NCI-H128 (cell line): ENCODE measurements around the gene KIAA1217.

Source experiments
- DNase-seq: peaks from one replicate; lab custom pipeline; 2025; ENCODE audit not compliant: unreplicated experiment; lab: John Stamatoyannopoulos, UW

KIAA1217 gene

GRCh38 chr10:24533981-24534380 lies 325.0 kb downstream of the KIAA1217 start:
- DNase-seq: no peak

GRCh38 chr10:24536636-24537035 lies 327.7 kb downstream of the KIAA1217 start:
- DNase-seq: no peak

- no peak for DNase-seq
Measured at GRCh38 chr10:24541239-24541753, 332.4 kb downstream of the KIAA1217 start.

- DNase-seq: no peak
Measured at GRCh38 chr10:24542314-24543270, 333.7 kb downstream of the KIAA1217 start.

GRCh38 chr10:24544776-24545175 lies 335.8 kb downstream of the KIAA1217 start:
- no peak for DNase-seq

GRCh38 chr10:24545585-24545984 lies 336.6 kb downstream of the KIAA1217 start:
- DNase-seq: no peak

- no peak for DNase-seq
Measured at GRCh38 chr10:24550680-24551079, 341.7 kb downstream of the KIAA1217 start.

GRCh38 chr10:24551161-24551560 lies 342.2 kb downstream of the KIAA1217 start:
- no peak for DNase-seq

- no peak for DNase-seq
Measured at GRCh38 chr10:24552346-24553016, 343.5 kb downstream of the KIAA1217 start.

- no peak for DNase-seq
Measured at GRCh38 chr10:24553051-24553612, 344.2 kb downstream of the KIAA1217 start.

- DNase-seq: no peak
Measured at GRCh38 chr10:24554036-24554435, 345.1 kb downstream of the KIAA1217 start.

GRCh38 chr10:24556126-24556749 lies 347.3 kb downstream of the KIAA1217 start:
- no peak for DNase-seq

GRCh38 chr10:24556750-24557742 lies 348.1 kb downstream of the KIAA1217 start:
- no peak for DNase-seq

GRCh38 chr10:24561453-24561852 lies 352.5 kb downstream of the KIAA1217 start:
- no peak for DNase-seq

GRCh38 chr10:24568042-24568441 lies 359.1 kb downstream of the KIAA1217 start:
- no peak for DNase-seq

GRCh38 chr10:24569330-24569796 lies 360.4 kb downstream of the KIAA1217 start:
- no peak for DNase-seq

GRCh38 chr10:24569828-24570657 lies 361.1 kb downstream of the KIAA1217 start:
- DNase-seq: no peak

GRCh38 chr10:24570658-24571426 lies 361.9 kb downstream of the KIAA1217 start:
- no peak for DNase-seq
